ENCODE measurements around the gene VPS37C.

GRCh38 chr11:61170566-61170965 is 9.3 kb upstream of the VPS37C start:
- TF ChIP-seq PBX3 (IDR thresholded peaks at IDR 0.05) (no peak), CTCF (IDR thresholded peaks at IDR 0.05) (no peak), MYC (IDR thresholded peaks at IDR 0.05; ENCODE audit: borderline replicate concordance, low read length) (no peak), POLR2A (IDR thresholded peaks at IDR 0.05; ENCODE audit: low read length) (no peak), KDM5A (IDR thresholded peaks at IDR 0.05) (no peak), HES2 (IDR thresholded peaks at IDR 0.05) (no peak)
